LHCN-M2 (cell line): ENCODE results near the gene ANO6. TPM values are rescaled to one million over a fixed set of nuclear protein-coding genes. Genes with fewer than 3 reads are reported as not detected.
A peak's percentile ranks its signal among the peaks of the same experiment; 100 is the strongest.
"Not testable (repeated sequence)": the region's sequence is repeated elsewhere in the genome, so short reads cannot be mapped to it uniquely, and the experiment has no call there.

Experiments used
- DNase-seq: peaks from one replicate; pipeline ENCODE4 v3.0.0-alpha.2; 2012; ENCODE audit warnings: low read depth
- polyA plus RNA-seq: library from polyadenylated mRNA; unstranded; fragments of >200 nt; gene quantifications from one replicate; pipeline ENCODE4 v1.2.1, GENCODE V29; 2012; ENCODE audit warnings: missing spikeins
- total RNA-seq: library from RNA; depleted of rRNA; stranded (reverse); fragments of >200 nt; gene quantifications from 2 replicates; pipeline ENCODE4 v1.2.3, GENCODE V29; 2014; rRNA removed

ANO6 gene, protein sequence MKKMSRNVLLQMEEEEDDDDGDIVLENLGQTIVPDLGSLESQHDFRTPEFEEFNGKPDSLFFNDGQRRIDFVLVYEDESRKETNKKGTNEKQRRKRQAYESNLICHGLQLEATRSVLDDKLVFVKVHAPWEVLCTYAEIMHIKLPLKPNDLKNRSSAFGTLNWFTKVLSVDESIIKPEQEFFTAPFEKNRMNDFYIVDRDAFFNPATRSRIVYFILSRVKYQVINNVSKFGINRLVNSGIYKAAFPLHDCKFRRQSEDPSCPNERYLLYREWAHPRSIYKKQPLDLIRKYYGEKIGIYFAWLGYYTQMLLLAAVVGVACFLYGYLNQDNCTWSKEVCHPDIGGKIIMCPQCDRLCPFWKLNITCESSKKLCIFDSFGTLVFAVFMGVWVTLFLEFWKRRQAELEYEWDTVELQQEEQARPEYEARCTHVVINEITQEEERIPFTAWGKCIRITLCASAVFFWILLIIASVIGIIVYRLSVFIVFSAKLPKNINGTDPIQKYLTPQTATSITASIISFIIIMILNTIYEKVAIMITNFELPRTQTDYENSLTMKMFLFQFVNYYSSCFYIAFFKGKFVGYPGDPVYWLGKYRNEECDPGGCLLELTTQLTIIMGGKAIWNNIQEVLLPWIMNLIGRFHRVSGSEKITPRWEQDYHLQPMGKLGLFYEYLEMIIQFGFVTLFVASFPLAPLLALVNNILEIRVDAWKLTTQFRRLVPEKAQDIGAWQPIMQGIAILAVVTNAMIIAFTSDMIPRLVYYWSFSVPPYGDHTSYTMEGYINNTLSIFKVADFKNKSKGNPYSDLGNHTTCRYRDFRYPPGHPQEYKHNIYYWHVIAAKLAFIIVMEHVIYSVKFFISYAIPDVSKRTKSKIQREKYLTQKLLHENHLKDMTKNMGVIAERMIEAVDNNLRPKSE
- 49.4 and 50.0 TPM in 2 replicates for total RNA-seq
- 16.7 TPM for polyA plus RNA-seq

DNA sequence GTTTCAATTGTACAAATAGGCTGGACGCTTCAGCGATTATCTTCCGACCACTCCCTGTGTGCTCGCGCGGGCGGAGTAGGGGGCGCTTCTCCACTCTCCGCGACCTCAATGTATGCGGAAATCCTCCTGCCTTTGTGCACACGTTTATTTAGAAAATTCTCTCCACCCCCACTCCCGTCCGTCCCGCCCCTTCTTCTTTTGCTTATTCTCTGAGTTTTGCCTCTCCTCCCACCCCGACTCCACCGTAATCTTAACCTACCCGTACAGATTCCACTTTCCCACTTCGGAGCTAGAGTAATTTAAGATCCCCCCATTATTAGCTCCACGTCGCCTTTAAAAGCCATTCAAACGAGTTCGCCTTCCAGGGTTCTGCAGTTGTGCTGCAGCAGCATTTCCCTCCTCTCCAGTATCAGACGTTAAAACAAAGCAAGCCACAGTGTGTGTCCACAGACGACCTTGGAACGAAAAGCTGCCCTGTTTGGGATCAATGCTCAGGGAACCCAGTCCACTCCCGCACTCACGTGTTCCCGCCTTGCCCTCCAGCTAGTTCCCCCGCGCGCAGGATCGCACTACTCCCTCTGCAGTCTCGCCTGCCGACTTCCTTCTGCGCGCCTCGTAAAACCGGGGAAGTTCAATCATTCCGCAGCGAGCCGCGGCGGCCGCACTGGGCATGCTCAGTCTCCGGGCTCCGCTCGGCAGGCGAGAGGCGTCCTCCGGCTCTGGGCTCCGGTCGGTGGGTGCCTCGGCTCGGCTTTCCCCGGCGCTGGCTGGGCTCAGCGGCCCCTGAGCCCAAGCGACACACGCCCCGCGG is at the start of gene ANO6:
ANO6 (plus strand) TSS at position 677 of the 811 bp plus-strand sequence. CDS start 227 bp downstream, outside the sequence.
- peak; percentile 88 for DNase-seq

DNA sequence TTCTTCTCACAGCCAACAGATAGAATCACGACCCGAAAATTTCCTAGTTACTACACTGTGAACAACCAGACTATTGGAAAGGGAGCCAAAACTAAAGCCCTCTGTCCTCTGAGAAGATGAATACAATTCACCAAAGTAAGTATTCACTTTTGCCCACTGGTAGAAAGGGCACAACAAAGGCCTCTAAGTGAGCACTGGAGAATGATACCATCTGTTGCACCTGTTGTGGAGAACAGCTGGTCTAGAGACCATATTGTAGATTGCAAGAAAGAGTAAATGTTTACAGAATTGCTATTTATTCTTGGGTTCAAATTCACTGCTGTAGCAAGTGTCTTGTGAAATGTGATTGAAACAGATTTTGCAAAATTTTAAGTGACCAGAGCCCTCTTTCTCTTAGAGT is 46.9 kb upstream of the ANO6 start:
- DNase-seq: peak; percentile 64

DNA sequence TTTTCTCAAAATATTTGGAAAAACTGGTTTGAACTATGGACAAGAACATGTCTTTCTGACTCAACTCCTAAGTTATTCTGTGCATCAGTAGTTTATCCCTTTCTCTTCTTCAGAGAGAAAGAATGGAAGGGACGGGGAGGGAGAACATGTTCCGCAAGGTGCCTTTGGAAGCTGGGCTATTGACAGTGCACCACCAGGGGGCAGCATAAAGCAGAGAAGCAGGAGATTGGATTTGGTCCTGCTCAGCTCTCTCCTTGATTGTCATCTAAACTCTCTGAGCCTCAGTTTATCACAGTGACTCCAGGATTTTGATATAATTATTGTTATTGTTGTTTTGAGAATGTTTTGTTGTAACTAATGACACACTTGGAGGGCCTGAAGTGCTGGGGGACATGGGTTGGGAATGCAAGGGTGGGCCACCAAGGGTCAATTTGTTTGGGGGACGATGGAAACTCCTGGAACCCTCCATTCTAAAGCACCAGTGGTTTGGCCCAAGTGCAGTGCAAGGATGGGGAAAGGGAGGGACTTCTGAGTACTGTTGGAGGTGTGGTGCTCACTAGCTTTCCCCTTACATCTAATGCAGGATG is 45.3 kb upstream of the ANO6 start:
- peak; percentile 64 for DNase-seq

DNA sequence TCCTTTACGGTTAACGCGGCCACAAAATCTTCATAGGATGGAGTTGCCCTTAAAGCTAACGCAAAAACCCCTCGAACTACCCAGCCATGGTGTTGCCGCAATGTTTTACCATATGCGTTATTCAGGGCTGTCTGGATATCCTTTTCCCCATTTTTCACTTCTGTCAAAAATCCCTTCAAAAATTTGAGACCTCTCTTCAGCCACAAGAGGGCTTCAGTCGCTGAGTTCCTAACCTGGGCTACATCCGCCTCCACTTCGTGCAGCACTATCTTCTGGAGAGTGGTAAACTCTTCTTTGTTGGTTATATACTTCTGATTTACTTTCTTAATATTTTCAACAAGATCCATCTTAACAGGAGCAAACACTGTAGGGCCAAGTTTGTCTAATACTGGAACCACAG is 42.6 kb upstream of the ANO6 start:
- DNase-seq: not testable (repeated sequence)

DNA sequence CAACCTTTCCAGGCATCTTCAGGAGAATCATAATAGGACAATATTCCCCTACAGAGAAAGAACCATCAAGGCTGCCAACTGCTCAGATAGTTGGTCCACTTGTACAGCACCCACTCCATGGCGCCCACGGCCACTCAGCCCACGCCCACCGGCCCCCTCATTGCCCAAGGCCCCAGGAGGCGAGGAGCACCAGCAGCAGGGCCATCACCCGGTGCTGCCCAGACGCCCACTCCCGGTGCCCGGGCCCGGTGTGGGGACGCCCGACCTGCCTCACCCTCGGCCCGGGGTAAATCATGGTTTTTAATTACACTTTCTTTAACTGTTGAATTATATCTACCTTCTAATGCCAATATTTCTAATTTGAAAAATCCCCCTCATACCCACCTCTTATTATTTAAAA is 41.3 kb upstream of the ANO6 start:
- no peak for DNase-seq

DNA sequence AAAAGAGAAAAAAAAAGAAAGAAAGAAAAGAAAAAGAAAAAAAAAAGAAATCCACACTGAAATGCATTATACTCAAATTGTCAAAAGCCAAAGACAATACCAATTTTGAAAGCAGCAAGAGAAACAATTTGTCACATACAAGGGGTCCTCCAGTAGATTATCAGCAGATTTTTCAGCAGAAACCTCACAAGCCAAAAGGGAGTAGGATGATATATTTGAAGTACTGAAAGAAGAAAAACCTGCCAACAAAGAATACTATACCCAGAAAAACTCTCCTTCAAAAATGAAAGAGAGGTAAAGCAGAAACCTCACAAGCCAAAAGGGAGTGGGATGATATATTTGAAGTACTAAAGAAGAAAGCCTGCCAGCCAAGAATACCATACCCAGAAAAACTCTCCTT is 37.1 kb upstream of the ANO6 start:
- DNase-seq: no peak

DNA sequence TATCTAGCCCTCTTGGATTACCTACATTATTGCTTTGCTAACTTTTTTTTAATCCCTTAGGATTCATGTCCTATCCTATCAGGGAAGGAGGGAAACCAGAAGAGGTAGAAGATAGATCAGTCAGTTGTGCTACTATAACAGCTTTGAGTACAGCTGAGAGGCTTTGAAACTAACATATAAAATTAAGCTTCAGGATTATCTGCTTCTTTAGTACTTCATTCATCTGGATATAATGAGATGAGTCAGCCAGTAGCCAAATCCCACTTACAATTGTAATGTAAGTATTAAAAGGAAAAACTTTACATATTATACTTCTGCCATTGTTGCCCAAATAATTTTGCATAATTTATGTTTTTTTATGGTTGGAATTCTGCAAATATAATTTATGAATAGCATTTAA is 33.4 kb upstream of the ANO6 start:
- DNase-seq: no peak

DNA sequence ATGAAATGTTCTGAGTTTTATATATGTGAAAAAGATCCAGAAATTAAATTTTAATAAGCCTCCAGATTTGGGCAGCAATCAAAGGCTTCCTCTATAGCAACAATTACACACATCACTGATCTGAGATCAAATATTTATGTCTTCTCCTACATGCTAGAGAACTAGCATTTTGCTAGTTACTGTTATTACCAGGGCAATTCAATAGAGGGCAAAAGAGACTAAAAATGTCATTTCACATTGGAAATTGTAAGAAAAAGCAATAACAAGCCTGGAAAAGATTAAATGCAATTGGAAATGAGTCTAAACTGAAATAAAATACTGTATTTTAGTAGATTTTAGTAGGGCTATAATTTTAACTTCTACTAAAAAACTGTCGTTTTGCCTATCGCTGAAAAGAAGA is 32.6 kb upstream of the ANO6 start:
- no peak for DNase-seq

DNA sequence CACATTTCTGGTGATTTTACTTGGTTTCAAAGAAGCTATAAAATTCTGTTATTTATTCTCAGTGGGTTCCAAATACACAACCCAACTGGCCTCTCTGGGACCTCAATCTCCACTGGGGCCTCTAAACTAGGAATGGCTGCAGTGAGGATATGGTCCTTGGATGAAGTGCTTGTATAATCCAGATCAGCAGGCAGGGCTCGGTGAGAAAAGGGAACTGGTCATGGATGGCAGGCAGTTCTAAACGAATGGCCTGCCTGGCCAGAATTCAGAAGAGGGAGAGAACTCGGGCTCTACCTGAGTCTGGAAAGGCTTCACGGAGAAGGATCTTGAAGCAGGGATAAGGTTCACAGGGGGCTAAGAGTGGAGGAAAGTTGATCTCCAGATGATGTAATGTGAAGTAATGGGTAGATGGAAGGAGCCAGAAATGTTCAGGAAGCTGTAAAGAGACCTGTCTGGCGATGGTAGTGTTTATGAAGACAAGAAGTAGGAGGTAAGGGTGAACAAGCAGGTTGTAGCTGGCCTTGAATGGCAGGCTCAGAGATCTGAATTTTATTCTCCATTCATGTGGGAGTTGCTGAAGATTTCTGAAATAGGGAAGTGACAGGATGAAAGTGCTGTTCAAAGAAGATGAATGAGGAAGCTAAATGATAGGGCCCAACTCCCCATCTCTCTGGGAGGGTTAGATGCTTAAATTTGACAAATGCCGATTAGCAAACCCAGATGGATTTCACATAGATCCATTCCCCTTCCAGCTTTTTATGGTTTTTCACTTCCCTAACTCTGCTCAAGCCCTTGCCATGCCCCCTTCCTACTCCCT is 31.5 kb upstream of the ANO6 start:
- DNase-seq: no peak

DNA sequence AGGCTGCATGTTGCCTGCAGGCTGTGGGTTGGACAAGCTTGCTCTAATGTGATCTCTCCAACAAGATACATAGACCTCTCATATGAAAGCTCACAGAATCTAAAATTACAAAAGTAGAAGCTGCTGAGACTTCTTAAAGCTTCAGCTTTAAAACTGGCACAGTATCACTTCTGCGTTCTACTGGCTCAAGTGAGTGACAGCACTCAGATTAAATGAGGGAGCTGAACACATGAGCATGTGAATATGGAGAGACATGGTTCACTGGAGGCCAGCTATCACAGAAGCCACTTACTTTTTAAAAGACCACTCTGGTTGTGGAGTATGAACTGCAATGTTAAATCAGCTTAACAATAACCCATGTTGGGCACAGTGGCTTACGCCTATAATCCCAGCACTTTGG is 29.1 kb upstream of the ANO6 start:
- DNase-seq: no peak

DNA sequence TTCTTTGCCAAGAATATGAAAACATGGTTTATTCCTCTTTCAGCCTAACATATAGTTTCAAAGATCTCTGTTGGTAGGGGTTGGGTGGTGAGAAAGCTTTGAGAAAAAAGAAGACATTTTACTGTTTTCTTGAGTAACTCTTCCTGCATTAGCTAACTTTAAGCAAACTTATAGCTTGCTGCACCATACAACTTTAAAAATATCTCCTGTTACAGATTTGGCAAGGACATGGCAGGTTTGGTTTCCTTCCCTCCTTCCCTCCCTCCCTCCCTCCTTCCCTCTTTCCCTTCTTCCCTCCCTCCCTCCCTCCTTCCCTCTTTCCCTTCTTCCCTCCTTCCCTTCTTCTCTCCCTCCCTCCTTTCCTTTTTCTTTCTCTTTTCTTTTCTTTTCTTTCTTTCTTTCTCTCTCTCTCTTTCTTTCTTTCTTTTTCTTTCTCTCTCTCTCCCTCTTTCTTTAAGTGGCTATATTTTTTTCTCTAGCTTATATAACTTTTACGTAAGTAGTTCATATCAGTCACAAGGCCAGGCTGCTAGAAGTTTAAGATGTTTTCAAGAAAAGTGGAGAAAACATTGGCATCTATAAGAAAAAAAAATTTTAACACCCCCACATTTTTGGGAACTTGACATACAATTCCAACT is 26.0 kb upstream of the ANO6 start:
- DNase-seq: no peak

DNA sequence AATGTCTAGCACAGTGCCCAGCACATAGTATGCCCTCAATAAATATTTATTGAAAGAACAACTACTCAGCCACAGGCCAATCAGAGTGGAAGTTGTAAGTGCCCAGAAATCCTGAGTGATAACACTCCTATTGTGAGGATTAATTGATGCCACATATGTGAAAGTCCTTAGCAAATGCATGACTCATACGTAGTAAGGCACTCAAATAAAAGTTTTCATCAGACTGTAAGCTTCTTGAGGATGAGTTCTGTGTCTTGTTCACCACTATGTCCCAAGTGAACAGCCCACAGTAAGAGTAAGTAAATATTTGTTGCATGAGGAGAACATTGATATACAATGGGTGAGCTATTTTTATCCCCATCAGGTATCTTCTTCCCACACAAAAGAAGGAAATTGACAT is 24.7 kb upstream of the ANO6 start:
- peak; percentile 42 for DNase-seq

DNA sequence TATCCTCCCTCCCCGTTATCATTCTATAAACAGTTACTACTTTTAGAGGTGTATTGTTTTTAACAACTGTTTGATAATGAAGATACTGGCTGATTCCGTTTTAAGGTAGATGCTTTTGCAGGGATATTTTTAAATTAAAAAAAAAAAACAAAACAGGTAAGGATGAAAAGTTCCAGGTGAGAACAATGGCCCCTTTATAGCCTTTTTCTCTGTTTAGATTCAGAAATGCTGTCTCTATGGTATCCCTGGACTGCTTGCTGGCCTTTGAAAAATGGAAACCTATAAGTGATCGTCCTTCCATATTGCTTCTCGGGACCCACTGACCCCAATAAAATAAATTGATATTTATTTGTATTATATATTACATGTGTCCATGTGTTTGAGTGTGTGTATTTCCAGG is 23.2 kb upstream of the ANO6 start:
- DNase-seq: no peak

DNA sequence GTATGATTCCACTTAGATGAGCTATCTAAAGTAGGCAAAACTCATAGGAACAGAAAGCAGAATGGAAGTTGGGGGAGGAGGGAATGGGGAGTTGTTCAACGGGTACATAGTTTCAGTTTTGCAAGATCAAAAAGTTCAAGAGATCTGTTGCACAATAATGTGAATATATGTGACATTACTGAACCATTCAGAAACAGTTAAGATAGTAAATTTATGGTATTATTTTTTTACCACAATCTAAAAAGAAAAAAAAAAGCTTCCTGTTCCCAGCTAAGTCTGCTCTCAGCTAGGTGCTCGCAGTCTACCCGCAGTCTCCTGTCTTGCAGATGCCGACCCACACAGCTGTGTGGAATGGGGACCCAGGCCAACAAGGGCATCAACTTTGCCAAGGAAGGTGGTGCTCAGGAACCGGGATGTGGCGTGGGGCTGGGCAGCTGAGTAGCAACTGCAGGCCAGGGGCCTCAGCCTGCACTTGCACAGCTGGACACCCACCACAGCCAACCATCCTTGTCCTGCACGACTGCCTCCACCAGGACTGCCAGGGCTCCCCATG is 15.3 kb upstream of the ANO6 start:
- DNase-seq: peak; percentile 15

DNA sequence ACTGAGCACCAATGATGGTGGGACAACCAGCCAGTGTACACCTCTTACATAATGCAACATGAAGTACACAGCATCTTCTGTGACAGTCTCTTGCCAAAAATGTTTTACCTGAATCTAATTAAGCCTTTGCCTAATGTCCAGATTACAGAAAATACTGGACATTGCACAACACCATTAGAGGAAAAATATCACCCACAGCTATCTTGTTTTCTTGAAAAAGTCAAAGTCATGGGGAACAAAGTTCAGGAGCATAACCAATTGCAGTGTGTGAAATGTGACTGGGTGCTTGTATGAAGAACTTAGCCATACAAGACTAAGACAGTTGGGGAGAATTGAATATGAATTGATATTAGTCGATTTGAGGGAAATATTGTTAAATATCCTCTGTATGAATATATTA is 12.1 kb upstream of the ANO6 start:
- DNase-seq: no peak

DNA sequence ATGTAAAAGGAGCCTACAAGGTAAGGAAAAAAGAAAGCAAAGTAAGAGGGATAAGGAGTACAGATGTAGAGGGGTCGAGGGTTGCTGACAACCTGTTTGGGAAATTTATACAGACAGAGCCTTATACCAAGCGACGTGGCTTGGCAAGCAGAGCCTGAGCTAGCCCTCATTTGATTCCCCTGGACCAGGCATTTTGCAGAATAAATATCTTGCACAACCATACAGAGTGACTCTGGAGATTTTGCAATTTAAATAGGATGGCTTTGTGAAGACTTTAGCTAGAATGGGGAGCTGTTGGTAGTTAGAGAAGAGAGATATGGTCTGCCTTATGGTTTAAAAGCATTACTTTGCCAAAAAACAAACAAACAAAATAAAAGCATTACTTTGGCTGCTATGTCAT is 11.1 kb upstream of the ANO6 start:
- no peak for DNase-seq

DNA sequence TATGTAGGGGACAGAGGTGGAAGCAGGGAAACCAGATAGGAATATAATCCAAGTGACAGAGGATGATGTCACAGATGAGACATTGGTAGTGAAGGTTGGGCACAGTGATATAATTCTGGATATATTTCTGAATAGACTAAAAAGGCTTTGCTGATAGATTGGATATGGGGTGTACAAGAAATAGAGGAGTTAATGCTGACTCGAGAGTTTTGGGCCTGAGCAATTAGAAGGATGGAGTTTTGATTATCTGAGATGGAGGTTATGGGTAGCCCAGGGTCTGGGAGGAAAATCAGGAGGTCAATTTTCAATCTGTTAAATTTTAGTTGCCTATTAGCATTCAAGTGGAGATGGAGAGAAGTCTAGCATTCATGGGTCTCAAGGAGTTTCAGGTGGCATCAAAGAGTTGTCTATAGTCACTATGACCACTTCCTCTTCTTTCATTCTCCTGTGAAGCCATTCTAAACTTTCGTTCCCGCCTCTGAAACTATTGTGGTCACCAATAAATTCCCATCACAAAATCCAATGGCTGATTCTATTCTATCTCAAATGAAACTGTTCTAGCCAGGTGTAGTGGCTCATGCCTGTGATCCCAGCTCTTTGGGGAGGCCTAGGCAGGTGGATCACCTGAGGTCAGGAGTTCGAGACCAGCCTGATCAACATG is 10.6 kb upstream of the ANO6 start:
- DNase-seq: no peak

DNA sequence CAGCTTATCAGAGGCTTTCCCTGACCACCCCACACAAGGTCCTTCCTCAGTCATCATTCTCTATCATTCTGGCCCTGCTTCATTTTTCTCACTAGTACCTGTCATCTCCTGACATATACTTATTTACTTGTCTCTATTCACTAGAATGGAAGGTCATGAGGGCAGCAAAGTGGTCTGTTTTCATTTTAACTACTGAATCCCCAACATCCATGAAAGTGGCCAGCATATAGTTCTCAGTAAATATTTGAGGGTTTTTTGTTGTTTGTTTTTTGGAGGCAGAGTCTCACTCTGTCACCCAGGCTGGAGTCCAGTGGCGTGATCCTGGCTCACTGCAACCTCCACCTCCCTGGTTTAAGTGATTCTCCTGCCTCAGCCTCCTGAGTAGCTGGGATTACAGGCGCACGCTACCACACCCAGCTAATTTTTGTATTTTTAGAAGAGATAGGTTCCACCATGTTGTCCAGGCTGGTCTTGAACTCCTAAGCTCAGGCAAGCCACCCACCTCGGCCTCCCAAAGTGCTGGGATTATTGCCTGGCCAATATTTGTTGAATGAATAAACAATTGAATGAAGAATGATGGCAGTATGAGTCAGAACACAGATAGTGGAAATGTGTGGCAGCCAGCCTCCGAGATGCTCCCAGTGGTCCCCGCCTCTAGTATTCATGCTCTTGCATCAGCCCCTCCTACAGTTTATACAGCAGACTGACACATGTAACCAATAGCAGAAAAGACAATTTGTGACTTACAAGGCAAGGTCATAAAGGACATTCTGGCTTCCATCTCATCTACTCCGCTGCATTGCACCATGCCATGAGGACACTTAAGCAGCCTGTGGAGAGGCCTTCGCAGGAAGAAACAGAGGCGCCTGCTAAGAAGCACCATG is 7.0 kb upstream of the ANO6 start:
- no peak for DNase-seq
